Stimulated activated CD4-positive, alpha-beta T cell treated with anti-CD3 and anti-CD28 coated beads, Interleukin-4, amount 100 ng/mL, for 4 hours (primary cell): ENCODE data around the gene GRAPL.
"Not testable (repeated sequence)": the region's sequence is repeated elsewhere in the genome, so short reads cannot be mapped to it uniquely, and the experiment has no call there.

Experiments
- DNase-seq, 2 experiments: peaks; one replicate each; pipeline ENCODE4 v3.0.0-alpha.2; 2020

GRAPL gene

DNA sequence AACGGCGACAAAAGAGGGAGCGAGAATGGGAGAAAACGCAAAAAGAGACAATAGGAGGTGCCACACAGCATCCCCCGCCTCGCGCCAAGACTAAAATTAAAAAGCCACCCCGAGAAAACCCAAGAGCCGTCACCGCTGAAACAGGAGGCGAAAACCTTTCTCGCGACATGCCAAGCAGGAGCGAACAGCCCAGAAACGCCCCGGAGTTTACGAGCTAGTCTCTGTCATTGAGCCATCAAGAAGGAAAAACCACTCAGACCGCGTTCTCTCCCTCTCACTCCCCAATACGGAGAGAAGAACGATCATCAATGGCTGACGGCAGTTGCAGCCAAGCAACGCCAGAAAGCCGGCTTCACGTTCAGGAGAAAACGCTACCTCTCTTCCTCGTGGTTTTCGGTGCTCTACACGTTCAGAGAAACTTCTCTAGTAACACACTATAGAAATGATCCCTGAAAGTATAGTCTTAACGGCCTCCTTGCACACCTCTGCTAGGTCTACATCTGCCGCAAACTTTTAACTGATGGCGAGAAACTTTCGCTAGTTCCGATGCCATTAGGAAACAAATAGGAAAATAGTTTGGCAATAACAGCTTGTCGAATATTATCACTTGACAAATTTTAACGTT is 62.5 kb downstream of the GRAPL start:
- DNase-seq: not testable (repeated sequence)

DNA sequence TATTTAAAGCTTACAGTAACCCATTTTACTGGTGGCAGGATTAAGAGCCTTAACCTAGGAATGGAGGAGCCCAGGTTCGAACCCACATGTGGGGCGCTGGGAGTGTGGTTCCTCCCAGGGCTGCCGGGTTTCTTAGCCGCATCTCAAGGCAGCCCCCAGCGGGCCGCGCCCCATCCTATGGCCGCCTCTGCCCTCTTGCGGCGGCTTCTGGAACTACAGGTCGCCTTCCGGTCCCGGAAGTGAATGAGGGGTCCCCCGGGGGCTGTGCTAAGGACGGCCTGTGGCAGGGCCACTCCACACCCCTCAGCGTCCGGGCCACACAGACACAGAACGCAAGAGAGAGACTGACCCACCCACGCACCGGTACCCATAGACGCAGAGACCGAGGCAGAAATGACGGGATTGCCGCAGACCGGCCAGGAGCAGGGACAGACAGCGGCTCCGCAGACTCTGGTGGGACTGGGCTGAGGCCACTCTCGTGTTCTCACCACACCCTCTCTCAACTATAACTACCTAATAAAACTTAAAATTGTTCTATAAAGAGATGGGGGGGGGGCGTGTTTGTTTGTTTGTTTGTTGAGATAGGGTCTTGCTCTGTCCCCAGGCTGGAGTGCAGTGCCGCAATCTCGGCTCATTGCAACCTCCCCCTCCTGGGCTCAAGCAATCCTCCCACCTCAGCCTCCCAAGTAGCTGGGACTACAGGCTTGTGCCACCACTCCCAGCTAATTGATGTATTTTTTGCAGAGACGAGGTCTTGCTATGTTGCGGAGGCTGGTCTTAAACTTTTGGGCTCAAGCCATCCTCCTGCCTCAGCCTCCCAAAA is 69.2 kb downstream of the GRAPL start:
- DNase-seq: peak; percentile 1 to 5

- not testable (repeated sequence) for DNase-seq
Observed at GRCh38 chr17:19202448-19202847, 75.1 kb downstream of the GRAPL start.

DNA sequence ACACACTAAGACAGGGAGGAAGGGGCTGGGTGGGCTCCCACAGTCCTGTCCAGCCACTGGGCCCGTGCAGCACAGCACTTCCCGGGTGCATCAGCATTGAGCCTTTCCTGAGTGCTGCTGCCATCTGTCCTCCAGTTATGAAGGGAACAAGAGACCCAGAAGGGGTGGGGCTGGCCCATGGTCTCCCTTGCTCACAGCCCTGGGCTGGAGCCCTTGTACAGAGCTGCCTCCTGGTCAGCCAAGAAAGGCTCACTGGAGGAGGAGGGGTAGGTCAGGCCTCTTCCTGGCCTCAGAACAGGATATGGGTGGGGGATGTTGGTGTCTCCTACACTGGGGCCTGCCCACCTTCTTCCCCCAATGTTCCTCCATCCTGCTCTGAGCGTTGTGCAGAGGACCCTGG is 76.0 kb downstream of the GRAPL start:
- not testable (repeated sequence) for DNase-seq
